ENCODE results near the gene BMP10.

BMP10 gene

DNA sequence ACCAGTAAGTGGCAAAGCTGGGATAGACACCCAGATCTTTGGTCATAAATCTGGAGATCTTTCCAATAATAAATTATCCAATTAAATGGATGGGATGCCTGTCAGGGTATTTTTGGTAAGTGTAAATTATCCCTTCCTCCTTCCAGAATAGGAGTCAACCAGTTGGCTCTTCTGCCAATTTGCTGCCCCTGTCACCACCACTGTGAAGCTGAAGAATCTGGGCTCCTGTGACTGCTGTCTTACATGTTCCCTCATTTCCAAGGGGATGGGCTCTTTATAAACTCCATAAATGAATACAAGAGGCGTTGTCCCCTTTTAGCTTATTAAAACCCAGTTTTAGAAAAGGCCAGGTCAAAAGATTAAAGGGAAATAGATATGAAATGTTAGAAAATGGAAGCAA lies 17.8 kb upstream of the BMP10 start:
- DNase-seq: no peak

DNA sequence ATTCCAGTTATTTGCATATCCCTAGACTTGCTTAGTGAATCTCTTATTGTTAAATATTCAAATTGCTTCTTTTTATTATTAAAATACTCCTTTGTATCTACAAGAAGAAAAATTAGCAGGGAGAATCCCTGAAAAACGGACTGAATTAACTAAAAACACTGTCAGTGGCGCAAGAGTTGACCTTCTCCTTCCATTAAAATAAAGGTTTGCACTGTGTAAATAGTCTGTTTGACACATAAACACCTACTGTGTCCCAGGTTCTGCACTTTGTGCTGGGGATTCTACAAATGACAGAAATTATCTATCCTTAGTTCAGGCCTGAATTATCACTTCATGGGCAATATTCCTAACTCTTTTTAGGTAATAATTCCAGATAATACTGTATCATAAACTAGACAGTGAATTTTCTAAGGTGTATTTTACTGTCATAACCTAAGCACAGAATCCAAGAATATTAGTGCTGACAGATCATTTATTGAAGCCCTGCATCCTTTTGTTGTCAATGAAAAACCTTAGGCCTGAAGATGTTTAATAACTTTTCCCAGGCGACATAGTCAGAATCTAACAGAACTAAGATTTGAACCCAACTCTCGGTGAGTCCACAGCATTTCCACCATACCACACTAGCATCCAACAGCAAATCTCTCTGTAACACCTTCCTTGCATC lies 17.0 kb upstream of the BMP10 start:
- no peak for DNase-seq

DNA sequence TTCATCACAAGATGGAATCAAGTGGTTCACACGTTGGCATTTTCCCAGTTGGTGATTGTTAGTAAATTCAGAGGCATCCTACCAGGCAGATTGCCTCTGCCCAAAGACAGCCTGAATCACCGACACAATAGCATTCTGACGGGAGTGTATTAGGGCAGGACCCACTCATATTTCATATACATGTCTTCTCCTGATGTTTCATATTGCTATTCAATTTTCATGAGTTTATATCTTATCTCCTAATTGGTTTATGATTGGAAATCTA lies 14.5 kb upstream of the BMP10 start:
- no peak for DNase-seq

DNA sequence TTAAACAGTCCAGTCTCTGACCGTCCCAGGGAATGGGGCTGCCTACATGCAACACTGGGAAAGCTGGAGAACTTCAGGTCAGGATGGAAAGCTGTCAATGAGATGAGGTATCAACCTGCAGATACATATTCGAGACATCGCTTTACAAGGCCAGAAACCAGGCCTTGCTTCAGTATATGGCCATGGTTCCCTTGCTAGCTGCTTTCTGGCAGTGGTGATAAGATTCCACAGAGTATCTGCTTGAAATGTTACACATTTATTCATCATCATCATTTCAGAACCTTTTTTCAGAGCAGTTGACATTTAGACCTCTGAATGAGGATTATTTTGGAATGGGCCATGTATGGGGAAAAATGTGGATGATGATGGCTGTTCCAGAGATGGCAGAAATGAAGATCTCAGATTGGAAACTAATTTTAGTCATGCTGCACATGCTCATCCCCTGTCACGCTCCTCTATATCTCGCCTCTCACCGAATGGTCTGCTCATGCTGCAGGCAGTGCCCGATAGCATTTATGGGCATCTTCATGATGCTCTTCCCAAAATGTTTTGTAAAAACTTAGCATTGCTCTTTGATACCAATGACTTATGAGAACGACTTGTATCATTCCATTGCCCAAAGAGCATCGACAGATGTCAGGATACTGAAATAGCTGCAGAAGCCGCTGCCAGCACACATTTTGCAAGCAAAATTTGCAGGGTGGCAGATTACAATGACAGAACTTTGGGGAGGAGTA lies 14.0 kb upstream of the BMP10 start:
- no peak for DNase-seq

DNA sequence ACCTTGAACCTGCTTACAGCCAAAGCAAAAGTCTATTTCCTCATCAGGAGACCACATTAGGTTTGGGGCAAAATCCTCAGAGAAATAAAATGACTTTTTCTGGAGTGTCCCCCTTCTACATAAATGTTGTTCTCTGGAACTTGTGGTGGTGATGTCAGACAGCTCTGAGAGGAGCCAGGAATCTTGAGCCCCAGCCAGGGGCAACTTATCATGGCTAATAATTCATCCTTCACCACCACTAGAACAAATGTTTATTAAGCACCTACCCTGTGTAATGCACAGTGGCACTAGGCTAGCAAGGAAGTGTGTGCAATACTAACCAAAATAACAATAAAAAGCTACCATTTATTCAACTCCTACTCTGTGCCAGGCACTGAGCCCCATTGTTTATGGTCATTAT lies 9.0 kb upstream of the BMP10 start:
- DNase-seq: no peak

DNA sequence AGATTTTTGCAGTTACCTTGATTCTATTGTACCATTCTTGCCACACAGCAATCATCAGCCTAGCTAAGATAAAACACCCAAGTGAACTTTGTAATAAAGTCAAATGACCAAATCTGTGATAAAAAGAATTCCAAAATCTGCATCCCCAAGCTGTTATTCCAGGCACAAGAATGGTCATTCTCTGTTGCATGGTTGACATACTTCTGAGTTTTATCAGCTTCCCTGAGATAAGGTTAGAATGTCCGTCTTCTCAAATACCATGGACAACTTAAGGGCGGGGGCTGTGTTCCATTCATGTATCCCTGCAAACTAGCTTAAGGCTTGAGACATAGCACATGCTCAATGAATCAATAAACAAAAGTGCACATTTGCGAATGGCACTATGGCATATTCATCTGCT lies 8.1 kb upstream of the BMP10 start:
- DNase-seq: no peak

DNA sequence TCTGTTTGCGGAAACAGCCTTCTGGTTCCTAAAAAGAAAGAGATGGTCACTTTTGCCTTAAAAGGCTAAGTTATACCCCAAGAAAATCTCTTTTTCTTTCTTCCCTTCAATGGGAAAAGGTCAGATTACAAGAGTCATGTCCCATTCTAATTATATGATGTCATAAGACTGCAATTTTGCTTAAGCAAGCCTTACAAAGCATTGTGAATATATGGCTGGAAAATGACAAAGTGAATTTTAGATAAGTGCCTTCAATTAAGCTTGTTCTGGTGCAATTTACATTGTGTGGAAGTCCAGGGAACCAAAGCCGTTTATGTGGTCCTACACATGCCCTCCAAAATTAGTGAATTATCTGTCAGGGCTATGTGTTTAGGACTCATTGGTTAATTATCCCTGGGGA lies 7.6 kb upstream of the BMP10 start:
- no peak for DNase-seq

DNA sequence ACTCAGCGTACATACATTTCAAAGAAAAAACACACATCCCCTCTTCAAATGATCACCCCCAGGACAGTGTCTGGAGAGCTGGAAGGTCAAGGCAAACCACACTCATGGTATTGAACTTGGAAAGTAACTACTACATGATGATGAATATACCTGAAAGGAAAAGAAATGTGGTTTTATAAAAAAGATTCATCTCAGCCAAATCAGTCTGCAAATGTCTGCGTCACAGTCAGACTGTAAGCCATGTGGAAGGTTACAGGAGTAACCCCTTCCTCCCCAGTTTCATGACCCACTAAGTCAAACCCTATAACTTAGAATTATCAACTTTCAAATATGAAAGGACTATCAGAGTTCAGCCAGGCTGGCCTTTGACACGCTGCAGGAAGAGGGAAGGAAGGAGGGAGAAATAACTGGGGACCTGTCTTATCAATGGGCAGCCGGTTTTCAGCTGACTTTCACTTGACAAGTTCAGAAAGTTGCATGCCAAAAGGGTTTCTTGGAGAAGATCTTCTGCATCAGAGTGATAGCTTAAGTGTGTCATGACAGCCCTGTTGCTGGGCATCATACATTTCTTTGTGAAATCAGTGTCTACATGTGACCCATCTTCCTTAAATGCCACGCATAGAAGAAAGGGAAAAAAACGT lies 7.0 kb upstream of the BMP10 start:
- no peak for DNase-seq

DNA sequence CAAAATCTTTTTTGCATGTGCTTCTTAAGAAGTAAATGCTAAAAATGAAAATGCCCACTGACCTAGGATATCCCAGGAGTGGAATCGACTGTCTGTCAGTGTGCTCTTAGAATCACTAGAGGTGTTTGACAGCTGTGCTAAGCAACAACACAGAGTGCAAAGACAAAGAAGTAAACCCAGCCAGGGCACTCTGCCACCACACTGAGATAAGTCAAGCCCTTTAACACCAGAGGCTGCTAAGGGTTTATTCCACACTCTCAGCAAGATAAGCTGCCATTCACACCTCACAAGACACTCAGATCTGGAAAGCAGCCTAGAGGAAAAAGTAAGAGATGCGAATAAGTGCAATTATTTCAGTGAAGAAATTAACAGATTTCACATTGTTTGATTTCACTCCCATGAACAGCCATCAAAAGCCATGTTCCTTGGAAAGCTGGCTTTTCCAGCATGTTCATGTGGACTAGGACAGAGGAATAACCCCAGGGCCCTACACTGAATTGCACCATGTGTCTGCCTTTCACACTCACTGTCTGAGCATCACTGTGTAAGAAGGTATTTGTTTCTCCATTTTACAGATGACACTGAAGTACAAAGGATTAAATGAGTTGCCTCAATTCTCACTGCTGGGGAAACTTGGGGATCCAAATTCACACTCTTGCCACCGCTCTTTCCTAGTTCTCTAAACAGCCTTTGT lies 6.0 kb upstream of the BMP10 start:
- DNase-seq: no peak

DNA sequence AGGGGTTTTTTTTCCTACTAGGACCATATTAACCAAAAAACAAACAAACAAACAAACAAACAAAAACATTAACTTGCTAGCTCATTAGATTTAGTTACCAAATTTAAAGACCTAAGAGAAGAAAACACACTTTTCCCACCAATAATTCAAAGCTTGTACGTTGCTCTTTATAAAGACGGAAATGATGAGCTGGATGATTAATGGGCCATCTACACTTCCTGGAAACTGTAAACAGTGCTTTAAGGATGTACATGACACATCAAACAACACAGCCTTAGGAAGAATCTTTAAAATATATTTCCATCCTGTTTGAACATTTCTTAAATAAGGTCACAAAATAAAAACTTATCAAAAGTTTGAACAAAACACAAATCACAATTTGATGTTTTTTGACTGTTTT lies 982 bp downstream of the BMP10 start:
- no peak for DNase-seq

DNA sequence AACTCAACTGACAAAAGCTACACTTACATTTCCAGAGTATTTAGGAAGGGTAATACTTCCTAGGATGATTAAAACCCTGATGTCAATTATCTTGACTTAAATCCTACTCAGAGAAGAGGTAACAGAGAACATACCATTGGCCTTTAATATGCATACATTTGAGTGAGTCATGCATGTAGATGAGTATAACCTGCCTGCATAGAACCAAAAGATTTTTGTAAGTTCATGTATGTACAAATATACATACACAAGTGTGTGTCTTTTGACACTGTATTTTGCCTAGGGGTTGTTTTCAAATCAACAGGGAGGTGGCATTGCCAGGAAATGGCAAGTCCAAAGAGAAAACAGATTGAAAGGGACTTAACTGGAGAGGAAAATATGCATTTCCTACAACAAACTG lies 6.1 kb downstream of the BMP10 start:
- no peak for DNase-seq

DNA sequence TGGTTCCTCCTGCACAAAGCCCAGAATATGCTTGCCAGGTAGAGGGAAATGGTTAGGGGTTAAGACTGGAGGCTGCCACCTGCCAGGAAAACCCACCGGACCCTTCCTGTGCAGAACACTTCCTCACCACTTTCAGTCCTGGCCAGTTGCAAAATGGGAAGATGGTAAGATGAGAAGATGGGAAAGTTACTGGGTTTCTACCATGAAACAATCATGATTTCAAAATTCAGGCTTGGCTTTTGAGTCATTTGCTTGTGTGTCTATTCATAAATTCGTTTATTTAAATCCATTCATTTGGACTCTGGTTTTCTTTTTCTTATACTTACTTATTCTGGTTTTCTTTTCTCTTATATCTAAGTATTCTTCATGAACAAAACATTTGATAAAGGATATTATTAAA lies 7.2 kb downstream of the BMP10 start:
- no peak for DNase-seq

DNA sequence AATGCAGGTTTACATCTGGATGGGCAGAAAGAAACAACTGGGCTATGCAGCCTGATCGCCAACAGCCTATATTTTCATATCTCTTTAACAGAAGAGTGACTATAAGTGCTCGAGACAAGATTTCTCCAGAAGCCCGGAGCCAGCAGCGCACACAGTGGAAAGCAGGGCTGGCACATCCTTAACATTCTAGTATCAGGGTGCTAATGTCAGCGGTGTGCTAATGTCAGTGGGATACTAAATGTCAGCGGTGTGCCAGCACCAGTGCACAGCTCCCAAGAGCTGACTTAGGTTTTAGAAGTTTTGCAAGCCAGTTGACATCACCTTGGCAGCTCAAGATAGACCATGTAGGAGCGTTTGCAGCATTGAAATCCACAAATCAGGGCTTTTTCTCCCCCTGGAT lies 8.3 kb downstream of the BMP10 start:
- no peak for DNase-seq

DNA sequence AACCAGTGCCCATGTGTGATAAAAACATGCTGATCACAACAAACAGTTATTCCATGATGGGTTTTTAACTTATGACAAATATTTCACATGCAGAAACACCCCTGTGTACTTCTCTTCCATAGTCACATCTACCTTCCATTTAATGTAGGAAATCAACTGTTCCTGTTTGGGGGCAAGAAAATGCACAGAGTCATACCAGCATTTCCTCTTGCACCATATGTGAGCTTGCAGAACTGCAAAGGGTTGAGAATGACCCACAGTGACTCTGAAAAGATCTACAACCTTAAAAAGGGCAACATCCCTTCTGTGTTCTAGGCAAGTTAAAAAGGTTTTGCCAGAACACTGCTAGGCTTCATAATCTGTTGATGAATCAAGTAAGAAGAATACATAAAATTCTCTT lies 9.9 kb downstream of the BMP10 start:
- DNase-seq: no peak

DNA sequence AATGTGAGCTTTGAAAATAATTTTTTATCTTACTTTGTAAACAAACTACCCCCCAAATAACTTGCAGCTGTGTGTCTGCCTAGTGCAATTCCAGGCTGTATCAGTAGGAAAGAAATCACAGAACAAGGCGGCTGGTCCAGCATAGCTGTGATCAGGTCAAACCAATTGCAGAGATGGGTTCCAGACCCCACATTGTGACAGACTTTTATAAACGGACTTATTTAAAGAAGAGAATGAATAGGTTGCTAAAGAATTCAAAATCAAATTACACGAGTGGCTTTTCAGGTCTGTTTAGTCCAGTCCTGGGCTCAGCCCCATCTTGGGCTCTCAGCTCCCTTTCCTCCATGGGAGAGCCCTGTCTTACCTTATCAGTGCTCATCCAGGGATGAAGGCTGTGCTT lies 11.1 kb downstream of the BMP10 start:
- DNase-seq: no peak

DNA sequence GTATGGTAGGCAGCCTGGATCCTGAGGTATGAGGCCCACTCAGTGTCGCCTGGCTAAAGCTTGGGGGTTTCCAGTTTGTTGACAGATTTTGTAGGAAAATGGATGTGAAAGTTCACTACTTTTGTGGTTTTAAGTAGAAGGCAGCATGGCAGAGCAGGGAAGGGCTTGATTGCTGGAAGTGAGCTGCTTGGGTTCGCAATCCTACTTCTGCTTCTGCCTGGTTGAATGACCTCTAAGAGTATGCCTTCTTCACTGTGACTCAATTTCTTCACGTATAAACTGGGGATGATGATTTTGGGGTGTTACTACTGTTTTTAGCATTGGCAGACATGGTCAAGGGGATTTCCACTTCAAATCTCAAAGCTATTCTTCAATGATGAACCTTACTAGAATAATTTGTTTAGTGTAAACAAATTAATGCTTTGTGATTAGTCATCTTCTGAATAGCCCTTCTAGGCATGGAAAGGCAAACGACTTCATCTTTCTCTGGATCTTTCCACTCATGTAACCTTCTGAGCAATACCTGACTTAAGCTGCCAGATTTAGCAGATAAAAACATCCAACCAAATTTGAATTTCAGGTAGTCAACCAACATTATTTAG lies 13.2 kb downstream of the BMP10 start:
- DNase-seq: no peak

DNA sequence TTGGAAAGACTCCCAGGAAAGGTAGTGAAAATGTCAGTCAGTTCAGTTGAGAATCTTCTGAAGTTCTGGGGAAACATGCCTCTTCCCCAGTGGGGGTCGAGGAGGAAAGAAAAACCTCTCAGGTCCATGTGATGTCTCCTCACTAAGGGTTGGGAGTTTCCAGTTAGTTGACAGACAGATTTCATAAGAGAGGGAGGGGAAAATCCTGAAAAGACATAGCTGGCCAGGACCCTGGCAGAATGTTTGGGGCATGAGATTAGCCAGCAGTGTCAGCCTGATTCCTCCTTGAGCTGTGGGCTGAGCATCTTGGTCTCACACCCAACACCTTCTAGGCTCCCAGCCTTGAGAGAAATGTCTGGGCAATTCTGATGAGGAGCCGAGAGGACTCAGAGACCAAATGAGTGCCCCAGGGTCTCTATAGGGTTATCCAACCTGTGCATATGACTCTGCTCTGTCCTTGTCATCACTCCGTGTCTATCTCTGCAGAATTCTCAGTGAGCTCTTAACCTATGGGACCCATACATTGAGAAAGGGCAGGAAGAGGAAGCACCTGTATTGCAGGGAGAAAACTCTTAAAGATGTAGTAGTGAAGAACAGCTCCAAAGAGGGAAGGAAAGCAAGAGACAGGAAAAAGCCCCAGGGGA lies 13.9 kb downstream of the BMP10 start:
- DNase-seq: no peak

DNA sequence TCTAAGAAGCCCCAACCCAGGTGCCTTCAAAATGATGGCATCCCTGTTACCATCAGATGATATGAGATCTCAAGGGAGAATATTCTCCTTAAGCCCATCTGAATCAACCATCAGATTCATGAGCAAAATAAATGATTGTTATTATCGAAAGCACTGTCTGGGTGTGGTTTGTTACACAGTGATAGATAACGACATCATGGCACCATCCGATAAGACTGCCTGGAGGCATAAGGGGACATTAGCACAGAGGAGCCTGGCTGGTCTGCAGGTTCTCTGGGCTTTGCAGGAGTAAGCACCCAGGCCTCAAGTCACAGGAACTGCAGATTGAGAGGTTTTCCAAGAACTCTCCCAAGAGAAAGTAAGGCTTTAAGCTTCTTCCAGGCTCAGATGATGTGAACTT lies 15.6 kb downstream of the BMP10 start:
- no peak for DNase-seq

DNA sequence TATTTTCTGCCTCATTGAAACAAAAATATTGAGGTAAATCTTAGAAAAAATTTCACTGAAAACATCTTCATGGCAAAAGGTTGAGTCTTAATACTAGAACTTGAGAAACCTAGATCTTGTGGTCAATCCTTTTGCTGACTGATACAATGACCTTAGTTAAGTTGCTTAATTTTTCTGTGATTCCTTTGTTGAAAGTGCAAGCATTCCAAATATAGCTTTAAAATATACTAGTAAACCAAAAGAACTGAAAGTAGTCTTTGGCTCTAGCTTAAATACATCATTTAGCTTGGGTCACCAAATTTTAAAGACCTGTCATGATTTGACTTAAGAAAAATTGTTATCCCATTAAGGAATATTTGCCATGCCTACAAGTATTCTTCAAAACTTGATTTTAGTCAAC lies 16.7 kb downstream of the BMP10 start:
- no peak for DNase-seq

DNA sequence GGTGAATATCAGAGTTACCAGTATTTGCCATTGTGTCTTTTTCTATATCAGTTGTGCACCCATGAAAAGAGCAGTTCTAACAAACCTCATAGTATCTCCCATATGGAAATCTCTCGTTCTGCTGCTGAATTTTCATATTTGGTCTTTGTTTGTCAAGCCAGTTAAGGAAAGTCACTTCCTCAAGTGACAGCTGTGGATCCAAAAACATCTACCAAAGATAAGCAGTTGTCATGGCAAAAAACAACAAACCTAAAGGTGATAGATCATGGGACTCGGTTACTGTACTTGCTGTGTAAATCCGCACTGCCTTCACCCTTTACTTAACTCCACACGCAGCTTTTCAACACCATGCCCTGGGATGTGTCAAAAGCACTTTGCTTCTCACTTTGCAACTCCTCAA lies 17.3 kb downstream of the BMP10 start:
- DNase-seq: no peak

DNA sequence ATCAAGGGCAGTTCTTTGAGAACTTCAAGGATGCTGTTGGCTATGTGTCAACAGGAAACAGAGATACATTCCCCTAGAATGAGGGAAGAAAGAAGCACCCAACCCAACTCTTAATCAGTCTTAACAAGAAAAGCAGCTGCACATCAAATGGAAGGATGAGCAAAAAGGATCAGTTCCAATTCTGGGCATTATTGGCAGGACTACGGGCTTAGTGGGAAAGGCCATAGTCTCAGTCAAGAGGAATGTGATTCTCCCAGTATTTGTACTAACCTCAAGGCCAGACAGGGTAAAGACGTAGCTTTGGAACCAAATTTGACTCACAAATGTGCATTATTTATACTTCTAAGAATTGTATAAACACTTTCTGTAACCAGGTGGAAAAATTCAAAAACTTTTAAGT lies 18.2 kb downstream of the BMP10 start:
- no peak for DNase-seq

DNA sequence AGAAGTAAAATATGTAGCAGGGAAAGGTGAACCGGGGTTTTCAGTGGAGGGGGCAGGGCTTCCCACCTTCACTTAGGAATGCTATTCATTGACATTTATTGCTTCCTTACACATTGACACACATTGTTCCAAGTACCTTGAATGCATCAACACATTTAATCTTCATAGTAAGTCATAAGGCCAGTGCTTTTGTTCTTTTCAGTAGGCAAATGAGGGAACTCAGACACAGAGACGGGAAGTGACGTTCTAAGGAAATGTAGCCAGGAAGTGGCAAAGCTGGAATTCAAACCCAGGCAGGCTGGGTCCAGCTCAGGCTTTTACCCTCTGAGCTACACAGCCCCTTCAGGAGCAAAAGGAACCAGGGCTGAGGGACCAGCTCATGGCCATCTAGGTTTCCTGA lies 20.7 kb downstream of the BMP10 start:
- DNase-seq: no peak

DNA sequence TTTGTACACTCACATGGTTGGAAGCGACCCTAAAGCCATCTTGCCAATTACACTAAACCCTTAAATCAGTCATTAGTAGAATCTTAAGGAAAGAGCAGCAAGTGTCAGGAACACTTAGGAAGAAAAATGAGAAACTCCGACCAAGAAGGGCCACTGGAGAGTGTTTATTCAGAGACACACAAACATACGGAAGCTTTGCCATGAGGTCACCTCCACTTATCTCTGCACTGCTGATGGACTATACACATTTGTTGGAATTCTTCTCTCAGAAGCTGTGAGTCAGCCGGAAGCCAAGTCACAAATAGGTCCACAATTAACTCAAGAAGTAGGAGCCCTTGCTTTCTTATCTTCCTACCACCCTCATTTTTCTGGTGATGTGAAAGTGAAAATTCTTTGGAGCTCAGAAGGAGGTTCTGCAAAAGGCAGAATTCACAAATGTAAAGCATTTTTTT lies 21.6 kb downstream of the BMP10 start:
- no peak for DNase-seq

All from activated T-cell treated with anti-CD3 and anti-CD28 coated beads for 4 hours (primary cell).